GM21619 (cell line): ENCODE data around the gene PCGF3.
"Not testable (repeated sequence)": the region's sequence is repeated elsewhere in the genome, so short reads cannot be mapped to it uniquely, and the experiment has no call there.

Experiments
- ATAC-seq: cut with Tn5 transposase; IDR thresholded peaks from one replicate; pipeline ENCODE4 v1.9.1; 2021; ENCODE audit not compliant: unreplicated experiment

Gene PCGF3

GRCh38 chr4:793941-794621 lies 88.4 kb downstream of the PCGF3 start:
- no peak for ATAC-seq

GRCh38 chr4:794900-795725 lies 89.5 kb downstream of the PCGF3 start:
- no peak for ATAC-seq

- ATAC-seq: no peak
These were observed 90.1 kb downstream of the PCGF3 start for GRCh38 chr4:795726-796119.

GRCh38 chr4:796206-796605 lies 90.6 kb downstream of the PCGF3 start:
- no peak for ATAC-seq

GRCh38 chr4:797066-797465 lies 91.4 kb downstream of the PCGF3 start:
- no peak for ATAC-seq

- no peak for ATAC-seq
These were observed 95.9 kb downstream of the PCGF3 start for GRCh38 chr4:801436-802124.

GRCh38 chr4:803884-804283 lies 98.3 kb downstream of the PCGF3 start:
- ATAC-seq: no peak

GRCh38 chr4:804804-805203 lies 99.2 kb downstream of the PCGF3 start:
- ATAC-seq: no peak

- not testable (repeated sequence) for ATAC-seq
These were observed 101.3 kb downstream of the PCGF3 start for GRCh38 chr4:806979-807378.

GRCh38 chr4:807792-808191 lies 102.2 kb downstream of the PCGF3 start:
- no peak for ATAC-seq

GRCh38 chr4:808860-809570 lies 103.4 kb downstream of the PCGF3 start:
- ATAC-seq: no peak

GRCh38 chr4:813900-814299 lies 108.3 kb downstream of the PCGF3 start:
- no peak for ATAC-seq

GRCh38 chr4:814312-814850 lies 108.7 kb downstream of the PCGF3 start:
- no peak for ATAC-seq

- ATAC-seq: no peak
These were observed 110.0 kb downstream of the PCGF3 start for GRCh38 chr4:815464-816146.

GRCh38 chr4:818106-818921 lies 112.7 kb downstream of the PCGF3 start:
- no peak for ATAC-seq

- no peak for ATAC-seq
These were observed 114.0 kb downstream of the PCGF3 start for GRCh38 chr4:819401-820229.
